ENCODE results near the gene BSND.

Gene BSND

GRCh38 chr1:54972436-54972835, 26.3 kb upstream of the BSND start:
- no peak for DNase-seq (ENCODE audit: low read depth)
- H3K4me3 ChIP-seq (ENCODE audit: low read depth, low read length) = no peak overlapping the region
- TF ChIP-seq CTCF (IDR thresholded peaks at IDR 0.05; ENCODE audit: low read depth, low read length) = no peak
- no peak for TF ChIP-seq MYC (IDR thresholded peaks at IDR 0.05; ENCODE audit: low read depth, low read length)
- TF ChIP-seq POLR2A (IDR thresholded peaks at IDR 0.05; ENCODE audit: extremely low read depth, insufficient read length) = no peak
- TF ChIP-seq MAX (IDR thresholded peaks at IDR 0.05; ENCODE audit: low read depth, low read length) = no peak

GRCh38 chr1:54973205-54973921, 25.4 kb upstream of the BSND start:
- TF ChIP-seq POLR2A (IDR thresholded peaks at IDR 0.05; ENCODE audit: extremely low read depth, insufficient read length) = no peak
- no peak for TF ChIP-seq MYC (IDR thresholded peaks at IDR 0.05; ENCODE audit: low read depth, low read length)
- no peak for TF ChIP-seq CTCF (IDR thresholded peaks at IDR 0.05; ENCODE audit: low read depth, low read length)
- TF ChIP-seq MAX (IDR thresholded peaks at IDR 0.05; ENCODE audit: low read depth, low read length) = no peak
- DNase-seq (ENCODE audit: low read depth) = no peak
- no peak overlapping the region for H3K4me3 ChIP-seq (ENCODE audit: low read depth, low read length)

- TF ChIP-seq MAX (IDR thresholded peaks at IDR 0.05; ENCODE audit: low read depth, low read length) = no peak
- TF ChIP-seq MYC (IDR thresholded peaks at IDR 0.05; ENCODE audit: low read depth, low read length) = no peak
- TF ChIP-seq POLR2A (IDR thresholded peaks at IDR 0.05; ENCODE audit: extremely low read depth, insufficient read length) = no peak
- TF ChIP-seq CTCF (IDR thresholded peaks at IDR 0.05; ENCODE audit: low read depth, low read length) = no peak
- no peak for DNase-seq (ENCODE audit: low read depth)
- no peak overlapping the region for H3K4me3 ChIP-seq (ENCODE audit: low read depth, low read length)
These were observed 23.2 kb upstream of the BSND start for GRCh38 chr1:54975356-54976108.

GRCh38 chr1:54976747-54977146, 22.0 kb upstream of the BSND start:
- TF ChIP-seq POLR2A (IDR thresholded peaks at IDR 0.05; ENCODE audit: extremely low read depth, insufficient read length) = no peak
- TF ChIP-seq MAX (IDR thresholded peaks at IDR 0.05; ENCODE audit: low read depth, low read length) = no peak
- no peak for TF ChIP-seq MYC (IDR thresholded peaks at IDR 0.05; ENCODE audit: low read depth, low read length)
- TF ChIP-seq CTCF (IDR thresholded peaks at IDR 0.05; ENCODE audit: low read depth, low read length) = no peak
- DNase-seq (ENCODE audit: low read depth) = no peak
- no peak overlapping the region for H3K4me3 ChIP-seq (ENCODE audit: low read depth, low read length)

GRCh38 chr1:54977533-54978297, 21.0 kb upstream of the BSND start:
- H3K4me3 ChIP-seq (ENCODE audit: low read depth, low read length) = no peak overlapping the region
- DNase-seq (ENCODE audit: low read depth) = no peak
- TF ChIP-seq MYC (IDR thresholded peaks at IDR 0.05; ENCODE audit: low read depth, low read length) (no peak), POLR2A (IDR thresholded peaks at IDR 0.05; ENCODE audit: extremely low read depth, insufficient read length) (no peak), CTCF (IDR thresholded peaks at IDR 0.05; ENCODE audit: low read depth, low read length) (no peak), MAX (IDR thresholded peaks at IDR 0.05; ENCODE audit: low read depth, low read length) (no peak)

All from NB4 (cell line).